HEK293 (cell line): ENCODE measurements around the gene USP6NL.

Experiments
- CTCF ChIA-PET: fragments of 350-600 bp; formaldehyde crosslinking; extraction: SDS; loops from one replicate; lab custom pipeline; 2021; ENCODE audit warnings: antibody characterized with exemption; lab: Yijun Ruan, JAX
- POLR2A ChIA-PET: fragments of 300-600 bp; formaldehyde crosslinking; extraction: SDS; loops from one replicate; lab custom pipeline; 2020; ENCODE audit warnings: antibody characterized with exemption, inconsistent platforms; lab: Yijun Ruan, JAX
- H3K27ac ChIP-seq: fragments of 200-500 bp; sonication (Bioruptor generic); 2 replicates; pipeline ENCODE4 v1.5.1; 2014; ENCODE audit warnings: low read depth, low read length, control low read depth, inconsistent platforms; ENCODE audit errors: extremely low read depth
- H3K36me3 ChIP-seq, 2 experiments: fragments of 200-500 bp in 1 of 2; sonication (Bioruptor generic) in 1 of 2; 1 replicate in 1 of 2; 2 replicates in 1 of 2; pipeline ENCODE4 v1.5.1; 2014 to 2017; ENCODE audit warnings: inconsistent platforms in 2 of 2, low read length in 2 of 2; ENCODE audit not compliant: control insufficient read depth in 2 of 2, insufficient read depth in 1 of 2
- H3K4me1 ChIP-seq: fragments of 200-500 bp; sonication (Bioruptor generic); 2 replicates; pipeline ENCODE4 v1.5.1; 2014; ENCODE audit warnings: mild to moderate bottlenecking, low read length, inconsistent platforms; ENCODE audit not compliant: control insufficient read depth, insufficient read depth
- H3K4me3 ChIP-seq: 2 replicates; pipeline ENCODE4 v1.5.1; 2011; ENCODE audit warnings: low read depth, mild to moderate bottlenecking, control low read depth, low read length, moderate library complexity
- H3K9me3 ChIP-seq: fragments of 200-500 bp; sonication (Bioruptor generic); 2 replicates; pipeline ENCODE4 v1.5.1; 2014; ENCODE audit warnings: low read depth, low read length, inconsistent platforms; ENCODE audit not compliant: control insufficient read depth, insufficient read depth
- RBAK ChIP-seq: fragments of 450-650 bp; formaldehyde crosslinking; IDR thresholded peaks from 2 replicates; pipeline ENCODE4 v1.5.1; 2016; ENCODE audit warnings: missing biosample characterization, missing genetic modification characterization
- SCRT2 ChIP-seq: fragments of 450-650 bp; formaldehyde crosslinking; IDR thresholded peaks from 2 replicates; pipeline ENCODE4 v1.5.1; 2016; ENCODE audit warnings: missing biosample characterization, missing genetic modification characterization
- ZNF121 ChIP-seq: fragments of 450-650 bp; formaldehyde crosslinking; IDR thresholded peaks from 2 replicates; pipeline ENCODE4 v1.5.1; 2016; ENCODE audit warnings: missing biosample characterization, missing genetic modification characterization
- ZNF184 ChIP-seq: fragments of 450-650 bp; IDR thresholded peaks from 2 replicates; pipeline ENCODE4 v1.5.1; 2018; ENCODE audit warnings: missing biosample characterization, mild to moderate bottlenecking, missing genetic modification characterization
- ZNF202 ChIP-seq: fragments of 450-650 bp; formaldehyde crosslinking; IDR thresholded peaks from 2 replicates; pipeline ENCODE4 v1.5.1; 2016; ENCODE audit warnings: missing biosample characterization, missing genetic modification characterization, borderline replicate concordance
- ZNF610 ChIP-seq: fragments of 450-650 bp; formaldehyde crosslinking; IDR thresholded peaks from 2 replicates; pipeline ENCODE4 v1.5.1; 2016; ENCODE audit warnings: missing biosample characterization, missing genetic modification characterization, borderline replicate concordance
- TF ChIP-seq, protein P1 (sequence below): fragments of 450-650 bp; formaldehyde crosslinking; IDR thresholded peaks from 2 replicates; pipeline ENCODE4 v1.5.1; 2016; ENCODE audit warnings: missing biosample characterization, missing genetic modification characterization, borderline replicate concordance
- TF ChIP-seq, protein P2 (sequence below): IDR thresholded peaks from 2 replicates; pipeline ENCODE4 v1.6.1; 2011; ENCODE audit warnings: mild to moderate bottlenecking, low read depth, low read length, borderline replicate concordance
- TF ChIP-seq, protein P3 (sequence below): fragments of 450-650 bp; formaldehyde crosslinking; IDR thresholded peaks from 2 replicates; pipeline ENCODE4 v1.5.1; 2016; ENCODE audit warnings: missing biosample characterization, missing genetic modification characterization

USP6NL gene

DNA sequence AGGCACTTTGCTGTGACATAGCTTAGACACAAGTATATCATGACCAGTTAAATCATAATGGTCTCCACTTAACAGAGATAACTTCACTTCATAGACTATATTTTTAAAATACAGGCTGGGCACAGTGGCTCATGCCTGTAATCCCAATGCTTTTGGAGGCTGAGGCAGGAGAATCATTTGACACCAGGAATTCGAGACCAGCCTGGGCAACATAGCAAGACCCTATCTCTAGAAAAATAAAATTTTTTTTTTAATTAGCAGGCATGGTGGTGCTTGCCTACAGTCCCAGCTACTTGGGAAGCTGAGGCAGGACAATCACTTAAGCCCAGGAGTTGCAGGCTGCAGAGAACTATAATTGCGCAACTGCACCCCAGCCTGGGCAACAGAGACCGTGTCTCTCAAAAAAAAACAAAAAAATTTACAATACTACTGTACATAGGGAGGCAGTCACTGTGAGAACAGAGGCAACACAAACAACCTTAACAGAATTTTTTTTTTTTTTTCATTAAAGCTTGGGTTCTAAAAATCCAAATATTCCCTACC lies 105.1 kb downstream of the USP6NL start:
- H3K27ac ChIP-seq: no peak overlapping the region
- H3K4me1 ChIP-seq: no peaks in the 10 kb centered on the region
- CTCF ChIA-PET: interaction anchor here (0.7 to 1.9 kb wide), 3 partner anchors 9 to 290 kb away, joined by 3 to 9 read pairs (median 4); no protein-coding TSS in a partner anchor
- H3K9me3 ChIP-seq: no peaks in the 10 kb centered on the region
- no peaks in the 10 kb centered on the region for H3K36me3 ChIP-seq
- POLR2A ChIA-PET: no interaction called here
- TF ChIP-seq, protein P1, sequence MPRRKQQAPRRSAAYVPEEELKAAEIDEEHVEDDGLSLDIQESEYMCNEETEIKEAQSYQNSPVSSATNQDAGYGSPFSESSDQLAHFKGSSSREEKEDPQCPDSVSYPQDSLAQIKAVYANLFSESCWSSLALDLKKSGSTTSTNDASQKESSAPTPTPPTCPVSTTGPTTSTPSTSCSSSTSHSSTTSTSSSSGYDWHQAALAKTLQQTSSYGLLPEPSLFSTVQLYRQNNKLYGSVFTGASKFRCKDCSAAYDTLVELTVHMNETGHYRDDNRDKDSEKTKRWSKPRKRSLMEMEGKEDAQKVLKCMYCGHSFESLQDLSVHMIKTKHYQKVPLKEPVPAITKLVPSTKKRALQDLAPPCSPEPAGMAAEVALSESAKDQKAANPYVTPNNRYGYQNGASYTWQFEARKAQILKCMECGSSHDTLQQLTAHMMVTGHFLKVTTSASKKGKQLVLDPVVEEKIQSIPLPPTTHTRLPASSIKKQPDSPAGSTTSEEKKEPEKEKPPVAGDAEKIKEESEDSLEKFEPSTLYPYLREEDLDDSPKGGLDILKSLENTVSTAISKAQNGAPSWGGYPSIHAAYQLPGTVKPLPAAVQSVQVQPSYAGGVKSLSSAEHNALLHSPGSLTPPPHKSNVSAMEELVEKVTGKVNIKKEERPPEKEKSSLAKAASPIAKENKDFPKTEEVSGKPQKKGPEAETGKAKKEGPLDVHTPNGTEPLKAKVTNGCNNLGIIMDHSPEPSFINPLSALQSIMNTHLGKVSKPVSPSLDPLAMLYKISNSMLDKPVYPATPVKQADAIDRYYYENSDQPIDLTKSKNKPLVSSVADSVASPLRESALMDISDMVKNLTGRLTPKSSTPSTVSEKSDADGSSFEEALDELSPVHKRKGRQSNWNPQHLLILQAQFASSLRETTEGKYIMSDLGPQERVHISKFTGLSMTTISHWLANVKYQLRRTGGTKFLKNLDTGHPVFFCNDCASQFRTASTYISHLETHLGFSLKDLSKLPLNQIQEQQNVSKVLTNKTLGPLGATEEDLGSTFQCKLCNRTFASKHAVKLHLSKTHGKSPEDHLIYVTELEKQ (tag by site-specific recombination): no peak
- TF ChIP-seq ZNF202 (tag by site-specific recombination): no peak
- TF ChIP-seq, protein P2, sequence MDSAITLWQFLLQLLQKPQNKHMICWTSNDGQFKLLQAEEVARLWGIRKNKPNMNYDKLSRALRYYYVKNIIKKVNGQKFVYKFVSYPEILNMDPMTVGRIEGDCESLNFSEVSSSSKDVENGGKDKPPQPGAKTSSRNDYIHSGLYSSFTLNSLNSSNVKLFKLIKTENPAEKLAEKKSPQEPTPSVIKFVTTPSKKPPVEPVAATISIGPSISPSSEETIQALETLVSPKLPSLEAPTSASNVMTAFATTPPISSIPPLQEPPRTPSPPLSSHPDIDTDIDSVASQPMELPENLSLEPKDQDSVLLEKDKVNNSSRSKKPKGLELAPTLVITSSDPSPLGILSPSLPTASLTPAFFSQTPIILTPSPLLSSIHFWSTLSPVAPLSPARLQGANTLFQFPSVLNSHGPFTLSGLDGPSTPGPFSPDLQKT: no peak
- TF ChIP-seq, protein P3, sequence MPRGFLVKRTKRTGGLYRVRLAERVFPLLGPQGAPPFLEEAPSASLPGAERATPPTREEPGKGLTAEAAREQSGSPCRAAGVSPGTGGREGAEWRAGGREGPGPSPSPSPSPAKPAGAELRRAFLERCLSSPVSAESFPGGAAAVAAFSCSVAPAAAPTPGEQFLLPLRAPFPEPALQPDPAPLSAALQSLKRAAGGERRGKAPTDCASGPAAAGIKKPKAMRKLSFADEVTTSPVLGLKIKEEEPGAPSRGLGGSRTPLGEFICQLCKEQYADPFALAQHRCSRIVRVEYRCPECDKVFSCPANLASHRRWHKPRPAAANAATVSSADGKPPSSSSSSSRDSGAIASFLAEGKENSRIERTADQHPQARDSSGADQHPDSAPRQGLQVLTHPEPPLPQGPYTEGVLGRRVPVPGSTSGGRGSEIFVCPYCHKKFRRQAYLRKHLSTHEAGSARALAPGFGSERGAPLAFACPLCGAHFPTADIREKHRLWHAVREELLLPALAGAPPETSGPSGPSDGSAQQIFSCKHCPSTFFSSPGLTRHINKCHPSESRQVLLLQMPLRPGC (tag by site-specific recombination): no peak
- TF ChIP-seq ZNF184 (tag by site-specific recombination): no peak
- no peak for TF ChIP-seq ZNF610
- peak; percentile 73 for TF ChIP-seq ZNF121 (tag by site-specific recombination)
- TF ChIP-seq RBAK (tag by site-specific recombination): no peak
- no peak overlapping the region for H3K4me3 ChIP-seq

DNA sequence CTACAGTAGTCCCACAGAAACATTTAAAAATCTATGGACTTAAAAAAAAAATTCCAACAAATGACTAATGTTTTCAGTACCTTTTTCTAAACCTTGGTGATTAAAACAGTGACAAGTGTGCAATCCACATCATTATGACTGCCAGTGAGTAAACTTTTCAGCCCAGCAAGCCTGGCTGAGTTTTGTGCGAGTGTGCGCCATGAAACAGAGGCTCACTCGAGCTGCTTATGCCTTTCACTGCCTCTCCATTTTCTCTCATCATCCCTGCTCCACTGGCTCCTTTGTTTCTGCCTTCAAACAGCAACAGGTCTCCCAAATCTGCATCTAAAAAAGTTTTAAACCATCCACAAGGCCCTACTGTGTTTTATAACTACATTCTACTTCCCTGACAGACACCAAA lies 105.8 kb downstream of the USP6NL start:
- TF ChIP-seq, protein P1 (tag by site-specific recombination): no peak
- peak; percentile 81 for TF ChIP-seq SCRT2 (tag by site-specific recombination)
- Histone ChIP-seq H3K4me1 (no peaks in the 10 kb centered on the region), H3K4me3 (no peak overlapping the region), H3K9me3 (no peaks in the 10 kb centered on the region), H3K36me3 (no peaks in the 10 kb centered on the region), H3K27ac (no peak overlapping the region)
- POLR2A ChIA-PET: no interaction called here
- CTCF ChIA-PET: interaction anchor here (0.7 to 1.9 kb wide), 4 partner anchors 10 to 291 kb away, joined by 3 to 9 read pairs (median 4); no protein-coding TSS in a partner anchor
